Mesendoderm (in vitro differentiated cells): Measurements from ENCODE around the gene SEMA6A.

ENCODE experiments used
- DNase-seq: peaks from one replicate; pipeline ENCODE4 v3.0.0; 2013
- H2AK5ac ChIP-seq: 2 replicates; pipeline ENCODE4 v1.6.1; 2013; ENCODE audit warnings: low read length, inconsistent platforms
- H2BK120ac ChIP-seq: 2 replicates; pipeline ENCODE4 v1.6.1; 2013; ENCODE audit warnings: low read depth, mild to moderate bottlenecking, low read length, moderate library complexity, mixed read lengths
- H2BK15ac ChIP-seq: replicated peaks from 2 replicates; pipeline ENCODE4 v1.6.1; 2013; ENCODE audit warnings: low read depth, mild to moderate bottlenecking, moderate library complexity
- H2BK5ac ChIP-seq: 2 replicates; pipeline ENCODE4 v1.6.1; 2013; ENCODE audit warnings: low read length, inconsistent platforms
- H3K18ac ChIP-seq: 2 replicates; pipeline ENCODE4 v1.6.1; 2013; ENCODE audit warnings: mild to moderate bottlenecking, low read length, mixed read lengths
- H3K23ac ChIP-seq: one replicate; pipeline ENCODE4 v1.6.1; 2013; ENCODE audit warnings: low read length
- H3K27ac ChIP-seq: 2 replicates; pipeline ENCODE4 v1.5.1; 2013; ENCODE audit warnings: low read depth, mild to moderate bottlenecking, inconsistent platforms, low read length, moderate library complexity
- H3K27me3 ChIP-seq: 2 replicates; pipeline ENCODE4 v1.6.1; 2013; ENCODE audit warnings: low read length, control low read depth, mild to moderate bottlenecking, inconsistent platforms; ENCODE audit not compliant: insufficient read depth, poor library complexity
- H3K36me3 ChIP-seq: 2 replicates; pipeline ENCODE4 v1.6.1; 2013; ENCODE audit warnings: low read length, inconsistent platforms; ENCODE audit not compliant: control insufficient read depth, insufficient read depth
- H3K4ac ChIP-seq: one replicate; pipeline ENCODE4 v1.6.1; 2013; ENCODE audit warnings: low read depth, mild to moderate bottlenecking, low read length, moderate library complexity
- H3K4me1 ChIP-seq: 2 replicates; pipeline ENCODE4 v1.6.1; 2013; ENCODE audit warnings: low read depth, low read length, inconsistent platforms; ENCODE audit not compliant: control insufficient read depth
- H3K4me2 ChIP-seq: 2 replicates; pipeline ENCODE4 v1.6.1; 2013; ENCODE audit warnings: low read length
- H3K4me3 ChIP-seq: 2 replicates; pipeline ENCODE4 v1.5.1; 2013; ENCODE audit warnings: mild to moderate bottlenecking, low read length
- H3K56ac ChIP-seq: one replicate; pipeline ENCODE4 v1.6.1; 2013; ENCODE audit warnings: low read length
- H3K79me1 ChIP-seq: 2 replicates; pipeline ENCODE4 v1.6.1; 2013; ENCODE audit warnings: low read length, inconsistent platforms
- H3K79me2 ChIP-seq: 2 replicates; pipeline ENCODE4 v1.6.1; 2013; ENCODE audit warnings: mild to moderate bottlenecking, low read length; ENCODE audit not compliant: control insufficient read depth, insufficient read depth
- H3K9ac ChIP-seq: 2 replicates; pipeline ENCODE4 v1.6.1; 2013; ENCODE audit warnings: low read length, inconsistent platforms
- H4K5ac ChIP-seq: one replicate; pipeline ENCODE4 v1.6.1; 2013; ENCODE audit warnings: low read length
- H4K8ac ChIP-seq: one replicate; pipeline ENCODE4 v1.6.1; 2013; ENCODE audit warnings: low read depth, mild to moderate bottlenecking, control low read depth, low read length, moderate library complexity
- WGBS: extraction: QIAGEN DNeasy Blood & Tissue Kit; methylation state at CpG from one replicate; pipeline ENCODE4 v1.1.7; 2013; ENCODE audit warnings: low lambda C conversion rate, missing lambda C conversion rate; ENCODE audit not compliant: insufficient coverage; ENCODE audit errors: extremely low coverage; 5-methylcytosine and 5-hydroxymethylcytosine counted together

The SEMA6A gene

GRCh38 chr5:116401576-116401975 lies 173.0 kb downstream of the SEMA6A start:
- H3K27me3 ChIP-seq, result no peaks in the 10 kb centered on the region
- no peaks in the 10 kb centered on the region for H3K36me3 ChIP-seq
- H3K79me2 ChIP-seq, result no peaks in the 10 kb centered on the region
- no peak overlapping the region for H3K23ac ChIP-seq
- H3K4ac ChIP-seq, result no peak overlapping the region
- H2BK120ac ChIP-seq, result no peak overlapping the region
- no peak overlapping the region for H3K4me2 ChIP-seq
- H2BK15ac ChIP-seq, result no peak overlapping the region
- H4K5ac ChIP-seq, result no peak overlapping the region
- H3K79me1 ChIP-seq, result no peaks in the 10 kb centered on the region
- H3K56ac ChIP-seq, result no peak overlapping the region
- no peak overlapping the region for H2AK5ac ChIP-seq
- no peaks in the 10 kb centered on the region for H3K4me1 ChIP-seq
- no peak overlapping the region for H3K4me3 ChIP-seq
- no peak overlapping the region for H3K18ac ChIP-seq
- no peak overlapping the region for H3K27ac ChIP-seq
- no peak overlapping the region for H3K9ac ChIP-seq
- no peak for DNase-seq
- H4K8ac ChIP-seq, result no peak overlapping the region
- WGBS, result no CpG with 5 or more reads among the region's 10 CpGs
- no peak overlapping the region for H2BK5ac ChIP-seq

- H3K36me3 ChIP-seq, result no peaks in the 10 kb centered on the region
- H3K4me2 ChIP-seq, result no peak overlapping the region
- no peaks in the 10 kb centered on the region for H3K79me1 ChIP-seq
- no peak overlapping the region for H3K56ac ChIP-seq
- no peak overlapping the region for H3K4ac ChIP-seq
- no peak overlapping the region for H2BK15ac ChIP-seq
- no peak for DNase-seq
- H3K4me3 ChIP-seq, result no peak overlapping the region
- WGBS, result no CpG with 5 or more reads among the region's 2 CpGs
- no peak overlapping the region for H3K27ac ChIP-seq
- peaks cover 1% of the 10 kb centered on the region for H3K4me1 ChIP-seq
- no peak overlapping the region for H3K9ac ChIP-seq
- no peak overlapping the region for H2BK120ac ChIP-seq
- no peaks in the 10 kb centered on the region for H3K79me2 ChIP-seq
- no peak overlapping the region for H3K18ac ChIP-seq
- H2AK5ac ChIP-seq, result no peak overlapping the region
- H3K23ac ChIP-seq, result peak overlapping the region; percentile 69
- no peaks in the 10 kb centered on the region for H3K27me3 ChIP-seq
- H4K5ac ChIP-seq, result no peak overlapping the region
- H2BK5ac ChIP-seq, result no peak overlapping the region
- H4K8ac ChIP-seq, result no peak overlapping the region
Observed at GRCh38 chr5:116396476-116397099, 178.0 kb downstream of the SEMA6A start.

- Histone ChIP-seq H3K18ac (no peak overlapping the region), H4K8ac (no peak overlapping the region), H2AK5ac (no peak overlapping the region), H3K27me3 (no peaks in the 10 kb centered on the region), H3K4me1 (peaks cover 1% of the 10 kb centered on the region), H2BK5ac (no peak overlapping the region), H3K27ac (no peak overlapping the region), H3K79me1 (no peaks in the 10 kb centered on the region), H2BK15ac (no peak overlapping the region), H2BK120ac (no peak overlapping the region), H3K23ac (no peak overlapping the region), H3K4ac (no peak overlapping the region), H3K79me2 (no peaks in the 10 kb centered on the region), H3K4me3 (no peak overlapping the region), H3K36me3 (no peaks in the 10 kb centered on the region), H3K9ac (no peak overlapping the region), H3K56ac (peak overlapping the region; percentile 17), H4K5ac (no peak overlapping the region), H3K4me2 (no peak overlapping the region)
- WGBS, result no CpG with 5 or more reads among the region's 4 CpGs
- DNase-seq, result peak; percentile 56
Observed at GRCh38 chr5:116395631-116396203, 178.9 kb downstream of the SEMA6A start.

GRCh38 chr5:116395226-116395625 lies 179.4 kb downstream of the SEMA6A start:
- Histone ChIP-seq H3K4me2 (no peak overlapping the region), H3K4me3 (no peak overlapping the region), H3K27me3 (no peaks in the 10 kb centered on the region), H4K5ac (no peak overlapping the region), H3K36me3 (no peaks in the 10 kb centered on the region), H2BK120ac (no peak overlapping the region), H3K9ac (no peak overlapping the region), H3K27ac (no peak overlapping the region), H3K23ac (no peak overlapping the region), H3K79me1 (no peaks in the 10 kb centered on the region), H3K4ac (no peak overlapping the region), H3K56ac (no peak overlapping the region), H2AK5ac (no peak overlapping the region), H3K79me2 (no peaks in the 10 kb centered on the region), H2BK5ac (no peak overlapping the region), H3K4me1 (peaks cover 1% of the 10 kb centered on the region), H4K8ac (no peak overlapping the region), H2BK15ac (no peak overlapping the region), H3K18ac (no peak overlapping the region)
- DNase-seq, result no peak
- WGBS, result no CpG with 5 or more reads among the region's 9 CpGs

GRCh38 chr5:116394186-116394867 lies 180.3 kb downstream of the SEMA6A start:
- H3K36me3 ChIP-seq, result no peaks in the 10 kb centered on the region
- WGBS, result no CpG with 5 or more reads among the region's 5 CpGs
- no peak overlapping the region for H3K27ac ChIP-seq

More at GRCh38 chr5:116394186-116394867, 180.3 kb downstream of the SEMA6A start:
- no peak overlapping the region for H4K5ac ChIP-seq
- no peak overlapping the region for H3K56ac ChIP-seq
- no peak overlapping the region for H2BK15ac ChIP-seq
- H3K27me3 ChIP-seq, result no peaks in the 10 kb centered on the region
- no peak overlapping the region for H2BK5ac ChIP-seq
- H2BK120ac ChIP-seq, result no peak overlapping the region
- no peak overlapping the region for H3K23ac ChIP-seq
- no peak overlapping the region for H3K18ac ChIP-seq
- no peak overlapping the region for H3K4ac ChIP-seq
- no peak overlapping the region for H2AK5ac ChIP-seq
- H3K79me2 ChIP-seq, result no peaks in the 10 kb centered on the region
- H4K8ac ChIP-seq, result no peak overlapping the region
- H3K4me2 ChIP-seq, result no peak overlapping the region
- peaks cover 1% of the 10 kb centered on the region for H3K4me1 ChIP-seq
- DNase-seq, result no peak
- no peaks in the 10 kb centered on the region for H3K79me1 ChIP-seq
- H3K4me3 ChIP-seq, result no peak overlapping the region
- H3K9ac ChIP-seq, result no peak overlapping the region
